Ishikawa (cell line): ENCODE measurements around the gene PDCD1LG2.

Experiments used
- CEBPB ChIP-seq: IDR thresholded peaks from 2 replicates; pipeline ENCODE4 v1.6.1; 2012
- CREB1 ChIP-seq: IDR thresholded peaks from 2 replicates; pipeline ENCODE4 v1.6.1; 2012; ENCODE audit warnings: low read depth
- EGR1 ChIP-seq: IDR thresholded peaks from 2 replicates; pipeline ENCODE4 v1.6.1; 2012
- EP300 ChIP-seq: IDR thresholded peaks from 2 replicates; pipeline ENCODE4 v1.6.1; 2012; ENCODE audit warnings: borderline replicate concordance
- FOXM1 ChIP-seq: IDR thresholded peaks from 2 replicates; pipeline ENCODE4 v1.6.1; 2012; ENCODE audit warnings: low read depth, borderline replicate concordance
- MAX ChIP-seq: IDR thresholded peaks from 2 replicates; pipeline ENCODE4 v1.6.1; 2012
- RAD21 ChIP-seq: IDR thresholded peaks from 2 replicates; pipeline ENCODE4 v1.6.1; 2012; ENCODE audit warnings: low read depth
- REST ChIP-seq: IDR thresholded peaks from 2 replicates; pipeline ENCODE4 v1.6.1; 2012; ENCODE audit warnings: low read depth, mild to moderate bottlenecking
- TAF1 ChIP-seq: IDR thresholded peaks from 2 replicates; pipeline ENCODE4 v1.6.1; 2012; ENCODE audit warnings: low read depth, mild to moderate bottlenecking
- TCF12 ChIP-seq: IDR thresholded peaks from 2 replicates; pipeline ENCODE4 v1.6.1; 2012; ENCODE audit warnings: low read depth
- TEAD4 ChIP-seq: IDR thresholded peaks from 2 replicates; pipeline ENCODE4 v1.6.1; 2012
- YY1 ChIP-seq: IDR thresholded peaks from 2 replicates; pipeline ENCODE4 v1.6.1; 2012; ENCODE audit warnings: low read depth

DNA sequence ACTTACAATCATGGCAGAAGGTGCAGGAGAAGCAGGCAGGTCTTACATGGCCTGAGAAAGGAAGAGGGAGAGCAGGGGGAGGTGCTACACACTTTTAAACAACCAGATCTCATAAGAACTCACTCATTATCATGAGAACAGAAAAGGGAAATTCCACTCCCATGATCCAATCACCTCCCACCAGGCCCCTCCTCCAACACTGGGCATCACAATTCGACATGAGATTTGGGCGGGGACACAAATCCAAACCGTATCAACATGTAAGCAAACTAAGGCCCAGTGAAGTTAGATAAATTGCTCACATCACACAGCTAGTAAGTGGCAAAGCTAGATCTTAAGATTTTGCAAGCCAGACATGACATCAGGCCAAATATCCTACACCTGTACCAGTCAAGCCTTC is 70.3 kb downstream of the PDCD1LG2 start:
- TF ChIP-seq CREB1 = no peak
- no peak for TF ChIP-seq EGR1
- TF ChIP-seq MAX = no peak
- no peak for TF ChIP-seq CEBPB
- TF ChIP-seq TAF1 = no peak
- no peak for TF ChIP-seq REST
- no peak for TF ChIP-seq YY1
- TF ChIP-seq TEAD4 = no peak
- no peak for TF ChIP-seq TCF12
- no peak for TF ChIP-seq FOXM1
- no peak for TF ChIP-seq RAD21
- TF ChIP-seq EP300 = no peak
